T follicular helper cell (primary cell): Measurements from ENCODE around the gene PBX1.

Source experiments
- DNase-seq: peaks from one replicate; pipeline ENCODE4 v3.0.0-alpha.2; 2020; ENCODE audit warnings: low read depth

PBX1 gene

DNA sequence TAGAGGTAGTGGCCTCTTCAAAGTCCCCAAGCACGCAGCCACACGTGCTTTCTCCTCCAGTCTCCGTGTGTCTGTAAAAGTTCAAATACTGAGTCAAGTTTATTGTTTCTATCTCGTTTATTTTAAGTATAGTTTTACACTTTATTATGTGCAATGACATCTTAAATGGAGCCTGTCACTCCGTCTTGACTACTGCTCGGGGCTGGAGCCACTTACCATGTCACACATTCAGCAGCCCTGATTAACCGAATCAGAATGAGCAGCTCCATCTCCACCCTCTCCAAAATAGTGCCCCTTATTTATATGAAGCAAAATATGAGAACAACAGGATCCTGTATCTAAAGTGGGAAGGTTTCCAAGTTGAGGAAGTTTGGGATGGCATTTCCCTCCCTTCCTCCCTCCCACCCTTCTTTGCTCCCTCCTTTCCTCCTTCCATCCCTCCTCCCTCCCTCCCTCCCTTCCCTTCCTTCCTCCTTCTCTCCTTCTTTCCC, 201.0 kb downstream of the PBX1 start:
- DNase-seq: no peak

- no peak for DNase-seq
Measured at GRCh38 chr1:164760569-164760968, 201.6 kb downstream of the PBX1 start.

DNA sequence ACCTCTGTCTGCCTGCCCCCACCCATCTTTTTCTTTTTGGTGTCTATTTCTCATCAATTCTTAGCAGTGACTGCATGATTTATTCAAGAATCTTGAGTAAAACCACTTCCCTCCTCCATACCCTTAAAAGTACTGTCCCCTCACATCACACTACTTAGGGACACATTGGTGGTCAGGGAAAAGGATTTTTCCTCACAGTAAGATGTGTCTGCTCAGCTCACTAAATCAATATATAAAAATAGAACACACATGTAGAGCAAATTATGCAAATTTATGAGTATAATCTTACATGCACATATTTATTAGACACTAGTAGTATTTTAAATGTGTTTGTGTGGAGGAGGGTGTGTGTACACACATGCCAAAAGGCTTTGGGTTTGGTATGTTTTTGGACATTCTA, 202.0 kb downstream of the PBX1 start:
- DNase-seq: no peak

DNA sequence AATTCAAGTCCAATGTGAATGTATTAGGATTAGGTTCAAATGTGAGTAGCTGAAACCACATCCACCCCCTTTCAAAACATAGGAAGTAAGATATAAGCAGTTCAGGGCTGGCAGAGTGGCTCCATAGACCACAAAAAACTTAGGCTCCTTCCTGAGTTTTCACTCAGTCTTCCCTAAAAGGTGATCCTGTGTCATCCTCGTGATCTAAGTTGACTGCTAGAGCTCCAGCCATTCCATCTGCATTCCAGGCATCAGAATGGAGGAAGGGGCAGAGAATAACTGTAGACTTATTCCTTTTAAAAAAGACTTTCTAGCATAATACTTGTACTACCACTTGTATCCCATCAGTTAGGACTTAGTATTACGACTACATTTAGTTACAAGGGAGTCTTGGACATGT, 204.1 kb downstream of the PBX1 start:
- no peak for DNase-seq

GRCh38 chr1:164764333-164764732, 205.3 kb downstream of the PBX1 start:
- no peak for DNase-seq

- DNase-seq: no peak
Measured at GRCh38 chr1:164765557-164765956, 206.6 kb downstream of the PBX1 start.

DNA sequence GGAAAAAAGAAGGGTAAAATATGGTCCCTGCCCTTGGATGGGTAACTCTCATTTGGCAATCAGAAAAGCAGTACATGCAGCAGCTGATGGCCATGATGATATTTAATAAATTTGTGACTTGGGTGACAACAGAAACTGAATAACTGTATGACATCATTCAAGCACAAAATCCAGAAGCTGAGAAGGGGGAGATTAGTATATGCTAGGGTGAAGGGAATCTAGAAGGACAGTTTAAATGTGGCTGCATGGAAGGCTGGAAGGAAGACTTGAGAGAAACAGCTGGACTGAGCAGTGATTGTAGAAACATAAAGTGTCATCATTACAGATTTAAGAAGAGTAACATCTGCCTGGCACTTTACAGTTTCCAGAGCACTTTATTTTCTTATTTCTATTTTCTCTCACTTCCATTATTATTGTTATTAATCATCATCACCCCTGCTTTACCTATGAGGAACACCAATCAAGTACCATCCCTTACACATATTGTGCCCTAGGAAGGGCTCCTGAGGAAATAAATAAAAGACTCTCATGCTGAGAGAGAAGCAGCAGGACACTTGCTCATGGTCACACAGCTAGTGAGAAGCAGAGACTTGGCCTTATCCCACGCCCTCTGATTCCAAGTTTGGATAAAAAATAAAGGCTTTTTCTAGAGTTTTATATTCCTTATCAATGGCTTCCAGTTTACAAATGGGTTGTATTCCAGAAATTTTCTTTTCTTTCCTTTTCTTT, 207.2 kb downstream of the PBX1 start:
- no peak for DNase-seq

DNA sequence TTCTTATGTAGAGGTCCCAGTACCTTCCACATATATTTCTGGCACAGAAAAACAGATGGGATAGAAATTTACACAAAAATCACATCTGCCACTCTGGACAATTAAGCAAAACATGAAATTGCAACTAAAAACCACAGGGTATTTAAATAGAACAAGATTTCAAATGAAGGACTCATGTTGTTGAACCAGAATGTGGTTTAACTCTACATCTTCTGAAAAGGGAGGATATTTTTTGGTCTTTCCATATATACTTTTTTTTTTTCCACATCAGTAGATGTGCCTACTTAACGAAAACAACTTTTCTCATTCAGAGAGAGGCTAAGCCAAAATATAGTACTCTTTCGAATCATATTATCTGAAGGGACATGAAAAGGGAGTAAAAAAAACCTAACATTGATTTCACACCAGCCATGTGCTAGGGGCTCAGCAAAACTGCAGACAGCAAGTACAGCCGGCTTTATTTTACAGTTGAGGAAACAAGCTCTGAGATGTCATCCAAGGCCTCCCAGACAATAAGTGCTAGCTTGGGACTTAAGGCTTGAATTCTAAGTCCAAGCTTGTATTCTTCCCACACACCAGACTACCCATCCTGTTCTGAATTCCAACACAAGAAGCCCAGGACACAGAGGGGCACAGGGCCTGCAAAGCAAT, 208.9 kb downstream of the PBX1 start:
- no peak for DNase-seq

GRCh38 chr1:164768619-164769018, 209.6 kb downstream of the PBX1 start:
- DNase-seq: no peak

GRCh38 chr1:164769486-164770130, 210.6 kb downstream of the PBX1 start:
- no peak for DNase-seq

- DNase-seq: no peak
Measured at GRCh38 chr1:164770131-164770529, 211.1 kb downstream of the PBX1 start.

DNA sequence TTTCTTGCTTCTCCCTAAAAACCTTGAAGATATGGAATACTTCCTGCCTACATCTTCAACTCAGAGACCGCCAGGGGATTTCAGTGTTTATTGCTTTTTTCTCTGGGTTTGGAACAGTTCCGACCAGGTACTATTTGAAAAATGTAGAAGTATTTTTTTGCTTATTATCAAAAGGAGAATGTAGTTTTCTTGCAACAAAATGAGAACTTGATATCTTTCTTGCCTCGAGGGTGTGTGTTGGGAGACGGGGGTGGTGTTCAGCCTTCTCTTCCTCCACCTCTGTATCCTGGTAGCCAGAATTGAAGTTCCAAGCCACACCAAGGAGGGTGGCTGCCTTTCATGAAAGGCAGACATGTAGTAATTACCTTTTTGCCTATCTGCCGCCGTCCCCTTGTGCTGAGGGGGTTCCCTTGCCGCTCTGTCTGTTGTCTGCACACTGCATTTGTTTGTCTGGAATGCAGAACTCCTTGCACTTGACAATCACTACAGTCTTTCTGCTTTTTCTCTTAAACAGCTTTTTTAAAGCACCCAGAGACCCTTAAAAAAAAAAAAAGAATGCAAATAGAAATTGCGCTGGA, 212.1 kb downstream of the PBX1 start:
- DNase-seq: no peak

DNA sequence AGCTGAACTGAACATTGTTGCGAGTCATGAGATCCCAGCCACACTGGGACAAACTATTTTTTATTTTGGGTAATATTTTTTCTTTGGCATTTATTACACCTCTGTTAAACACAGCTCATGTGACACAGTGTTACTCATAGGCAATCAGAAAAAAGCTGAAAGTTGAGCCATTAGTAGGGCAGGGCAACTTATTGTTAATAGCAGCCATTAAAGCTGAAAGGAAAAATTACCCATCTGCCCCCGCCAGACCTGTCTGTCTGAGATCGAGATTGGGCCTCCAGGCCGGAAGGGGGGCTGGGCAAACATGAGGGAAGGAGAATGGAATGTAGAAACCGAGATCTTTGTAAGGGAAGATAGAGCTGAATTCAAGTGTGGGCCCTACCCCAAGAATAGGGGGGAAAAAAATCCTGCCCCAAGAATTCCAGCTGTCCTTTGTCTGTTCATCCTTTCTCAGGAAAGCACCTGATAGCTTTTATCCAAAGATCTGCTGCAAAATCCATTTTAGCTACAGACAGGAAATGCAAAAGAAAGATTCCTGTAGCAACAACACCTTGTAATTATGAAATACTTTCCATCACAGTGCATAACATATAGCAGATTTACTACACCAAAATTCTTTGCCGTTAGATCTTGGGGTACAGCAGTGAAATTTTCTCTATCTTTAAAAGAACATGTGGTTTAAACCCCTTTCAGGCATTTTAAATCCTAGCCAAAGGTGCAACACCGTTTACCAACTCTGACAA, 212.8 kb downstream of the PBX1 start:
- DNase-seq: no peak

DNA sequence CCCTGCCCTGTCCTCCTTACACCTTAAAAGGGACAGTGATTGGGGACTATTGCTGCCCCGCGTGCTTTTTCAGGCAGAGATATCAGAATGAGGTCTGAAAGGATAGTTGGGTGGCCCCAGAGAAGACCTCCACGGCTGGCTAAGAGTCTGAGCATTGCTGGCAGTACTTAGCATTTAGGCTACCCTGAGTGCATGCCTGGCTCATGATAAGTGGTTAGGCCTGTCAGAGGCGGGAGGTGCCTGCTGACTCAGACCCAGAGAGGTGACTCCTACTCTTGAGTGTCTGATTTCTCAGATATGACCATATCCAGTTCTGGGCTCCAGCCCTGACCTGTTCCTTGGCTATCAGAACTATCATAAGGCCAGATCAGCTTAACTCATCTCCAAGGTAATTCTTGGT, 213.7 kb downstream of the PBX1 start:
- DNase-seq: no peak

GRCh38 chr1:164773102-164773501, 214.1 kb downstream of the PBX1 start:
- no peak for DNase-seq

DNA sequence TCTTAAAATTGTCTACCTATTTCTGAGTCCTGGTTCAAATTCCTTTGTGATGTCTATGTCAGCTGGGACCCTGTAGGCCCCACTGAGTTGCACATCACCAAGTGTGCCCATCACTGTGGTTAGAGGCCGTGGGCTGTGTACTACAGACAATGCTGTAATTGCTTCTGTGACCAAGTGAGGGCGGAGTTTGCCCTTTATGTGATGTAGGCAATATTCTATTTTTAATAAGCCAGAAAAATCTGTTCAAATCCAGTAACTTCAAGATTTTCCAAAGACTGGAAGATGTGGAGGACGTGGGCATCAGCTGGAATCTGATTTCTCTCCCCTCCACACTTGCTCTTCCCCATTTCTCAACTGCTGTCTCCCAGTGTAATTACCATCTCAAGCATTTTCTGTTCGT, 215.4 kb downstream of the PBX1 start:
- no peak for DNase-seq

- no peak for DNase-seq
Measured at GRCh38 chr1:164774819-164775654, 216.1 kb downstream of the PBX1 start.

DNA sequence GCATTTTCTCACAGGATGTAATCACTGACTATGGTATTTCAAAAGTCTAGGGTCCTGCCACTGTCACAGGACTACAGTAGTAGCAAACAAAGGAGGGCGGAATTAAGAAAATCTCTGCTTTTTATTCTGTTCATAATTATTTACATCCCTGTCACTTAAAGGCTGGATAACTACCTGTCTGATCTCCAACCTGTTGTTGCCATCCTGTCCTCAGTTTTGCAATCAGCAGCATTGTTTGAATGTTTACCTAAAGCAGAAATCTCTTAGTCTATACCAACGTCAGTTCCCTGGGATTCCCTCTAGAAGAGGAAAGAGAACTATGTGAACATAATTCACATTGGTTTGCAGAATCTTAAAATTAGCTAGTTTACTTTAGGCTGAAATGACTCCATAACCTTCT, 218.5 kb downstream of the PBX1 start:
- DNase-seq: no peak

DNA sequence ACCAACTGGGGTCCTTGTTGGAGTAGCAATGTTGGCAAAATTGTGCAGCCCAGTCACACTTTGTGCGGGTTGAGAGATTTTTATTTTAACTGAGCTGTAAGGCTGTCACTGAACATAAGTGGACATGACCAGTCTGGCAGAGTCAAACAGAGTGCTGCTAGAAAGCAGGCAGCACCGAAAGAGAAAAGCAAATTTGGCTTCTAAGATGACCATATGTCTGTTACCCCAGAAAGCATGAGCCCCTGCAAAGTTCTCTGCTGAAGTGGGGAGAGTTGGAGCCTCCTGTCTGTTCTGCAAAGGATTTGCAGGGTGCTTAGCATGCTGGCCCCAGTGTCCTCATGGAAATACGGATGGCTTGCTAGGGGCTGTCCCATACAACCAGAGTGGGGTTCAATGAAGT, 220.4 kb downstream of the PBX1 start:
- no peak for DNase-seq

GRCh38 chr1:164780111-164780812, 221.3 kb downstream of the PBX1 start:
- no peak for DNase-seq

- DNase-seq: no peak
Measured at GRCh38 chr1:164780863-164781262, 221.9 kb downstream of the PBX1 start.
